WTC11 (cell line): ENCODE measurements around the gene MTMR6. TPM values are rescaled to one million over a fixed set of nuclear protein-coding genes. Genes with fewer than 3 reads are reported as not detected.

ENCODE experiments used
- ATAC-seq: fragments of 200-7000 bp; cut with Tn5 transposase; 2 replicates; pipeline ENCODE4 v1.10.0; 2021; ENCODE audit warnings: mild to moderate bottlenecking, moderate library complexity
- CTCF ChIA-PET: fragments of 300-600 bp; sonication (Branson Sonifier 250); formaldehyde crosslinking; loops from one replicate; lab custom pipeline; 2021; ENCODE audit warnings: antibody characterized with exemption; lab: Charles Lee
- POLR2A ChIA-PET: fragments of 350-600 bp; sonication (Branson Sonifier 250); formaldehyde crosslinking; loops from one replicate; lab custom pipeline; 2021; ENCODE audit warnings: antibody characterized with exemption; lab: Charles Lee
- DNase-seq: peaks from one replicate; pipeline ENCODE4 v3.0.0; 2021; ENCODE audit warnings: low spot score
- H3K27ac Mint-ChIP-seq: 2 replicates; pipeline ENCODE4 v1.8.0; 2021; ENCODE audit warnings: mixed read lengths
- H3K27me3 Mint-ChIP-seq: 2 replicates; pipeline ENCODE4 v1.8.0; 2021; ENCODE audit warnings: low read depth, mild to moderate bottlenecking, moderate library complexity, mixed read lengths
- H3K36me3 Mint-ChIP-seq: 2 replicates; pipeline ENCODE4 v1.8.0; 2021; ENCODE audit warnings: mixed read lengths
- H3K4me1 Mint-ChIP-seq: 2 replicates; pipeline ENCODE4 v1.8.0; 2022; ENCODE audit warnings: mixed read lengths
- H3K4me3 Mint-ChIP-seq: 2 replicates; pipeline ENCODE4 v1.8.0; 2021; ENCODE audit warnings: mild to moderate bottlenecking, moderate library complexity, mixed read lengths
- H3K9me3 Mint-ChIP-seq: 2 replicates; pipeline ENCODE4 v1.8.0; 2021; ENCODE audit warnings: mixed read lengths
- CBFB ChIP-seq: sonication (generic); formaldehyde crosslinking; IDR thresholded peaks from 2 replicates; pipeline ENCODE4 v1.8.1; 2022; ENCODE audit warnings: mild to moderate bottlenecking, low read depth, missing genetic modification reagents
- CREM ChIP-seq: sonication (generic); formaldehyde crosslinking; IDR thresholded peaks from 2 replicates; pipeline ENCODE4 v1.8.1; 2022; ENCODE audit warnings: mild to moderate bottlenecking, missing genetic modification reagents, moderate library complexity
- ELF4 ChIP-seq: sonication (generic); formaldehyde crosslinking; IDR thresholded peaks from 2 replicates; pipeline ENCODE4 v1.8.1; 2022; ENCODE audit warnings: low read depth, mild to moderate bottlenecking, moderate library complexity, missing genetic modification reagents
- FOXP1 ChIP-seq: sonication (generic); formaldehyde crosslinking; IDR thresholded peaks from 2 replicates; pipeline ENCODE4 v1.8.0; 2022; ENCODE audit warnings: missing genetic modification reagents, mild to moderate bottlenecking, moderate library complexity, borderline replicate concordance
- GRHL2 ChIP-seq: fragments of 250-450 bp; sonication (Bioruptor Pico); IDR thresholded peaks from 2 replicates; pipeline ENCODE4 v1.8.0; 2022; ENCODE audit warnings: mild to moderate bottlenecking, moderate library complexity; ENCODE audit not compliant: insufficient replicate concordance, severe bottlenecking
- HMGA2 ChIP-seq: fragments of 250-450 bp; sonication (Bioruptor Pico); IDR thresholded peaks from 2 replicates; pipeline ENCODE4 v1.4.0; 2021; ENCODE audit warnings: mild to moderate bottlenecking, moderate library complexity
- JUN ChIP-seq: sonication (generic); formaldehyde crosslinking; IDR thresholded peaks from 2 replicates; pipeline ENCODE4 v1.8.0; 2023; ENCODE audit warnings: mild to moderate bottlenecking, missing genetic modification reagents
- NFATC4 ChIP-seq: fragments of 250-450 bp; sonication (Bioruptor Pico); IDR thresholded peaks from 2 replicates; pipeline ENCODE4 v1.9.0; 2021; ENCODE audit warnings: mild to moderate bottlenecking
- OVOL2 ChIP-seq: fragments of 250-450 bp; sonication (Bioruptor Pico); IDR thresholded peaks from 2 replicates; pipeline ENCODE4 v1.9.0; 2021; ENCODE audit warnings: mild to moderate bottlenecking, borderline replicate concordance
- SP1 ChIP-seq: sonication (generic); formaldehyde crosslinking; conservative IDR thresholded peaks from 2 replicates; pipeline ENCODE4 v1.8.1; 2022; ENCODE audit warnings: missing genetic modification reagents
- ZNF219 ChIP-seq: sonication (generic); formaldehyde crosslinking; IDR thresholded peaks from 2 replicates; pipeline ENCODE4 v1.8.0; 2023; ENCODE audit warnings: missing genetic modification reagents, mild to moderate bottlenecking, borderline replicate concordance
- ZNF423 ChIP-seq: fragments of 250-450 bp; sonication (Bioruptor Pico); IDR thresholded peaks from 2 replicates; pipeline ENCODE4 v2.1.2; 2022; ENCODE audit warnings: mild to moderate bottlenecking, moderate library complexity
- ZNF671 ChIP-seq: fragments of 250-450 bp; sonication (Bioruptor Pico); IDR thresholded peaks from 2 replicates; pipeline ENCODE4 v1.8.0; 2021; ENCODE audit warnings: mild to moderate bottlenecking
- total RNA-seq: library from RNA; stranded (reverse); gene quantifications from 3 replicates; pipeline ENCODE4 v1.2.3, GENCODE V29; 2021
- TF ChIP-seq, protein P1 (sequence below): sonication (generic); formaldehyde crosslinking; IDR thresholded peaks from 2 replicates; pipeline ENCODE4 v1.8.0; 2023; ENCODE audit warnings: missing genetic modification reagents, mild to moderate bottlenecking, borderline replicate concordance
- TF ChIP-seq, protein P2 (sequence below): sonication (generic); formaldehyde crosslinking; IDR thresholded peaks from 2 replicates; pipeline ENCODE4 v1.8.1; 2022; ENCODE audit warnings: missing genetic modification reagents, borderline replicate concordance
- TF ChIP-seq, protein P3 (sequence below): fragments of 250-450 bp; sonication (Bioruptor Pico); IDR thresholded peaks from 2 replicates; pipeline ENCODE4 v1.9.0; 2021; ENCODE audit warnings: moderate library complexity, mild to moderate bottlenecking, inconsistent platforms, borderline replicate concordance
- TF ChIP-seq, protein P4 (sequence below): sonication (generic); formaldehyde crosslinking; conservative IDR thresholded peaks from 2 replicates; pipeline ENCODE4 v1.8.1; 2023; ENCODE audit warnings: mild to moderate bottlenecking, low read depth, missing genetic modification reagents, moderate library complexity

MTMR6 gene
- total RNA-seq, 1 experiment from 2014 or later = 8.6 TPM

DNA sequence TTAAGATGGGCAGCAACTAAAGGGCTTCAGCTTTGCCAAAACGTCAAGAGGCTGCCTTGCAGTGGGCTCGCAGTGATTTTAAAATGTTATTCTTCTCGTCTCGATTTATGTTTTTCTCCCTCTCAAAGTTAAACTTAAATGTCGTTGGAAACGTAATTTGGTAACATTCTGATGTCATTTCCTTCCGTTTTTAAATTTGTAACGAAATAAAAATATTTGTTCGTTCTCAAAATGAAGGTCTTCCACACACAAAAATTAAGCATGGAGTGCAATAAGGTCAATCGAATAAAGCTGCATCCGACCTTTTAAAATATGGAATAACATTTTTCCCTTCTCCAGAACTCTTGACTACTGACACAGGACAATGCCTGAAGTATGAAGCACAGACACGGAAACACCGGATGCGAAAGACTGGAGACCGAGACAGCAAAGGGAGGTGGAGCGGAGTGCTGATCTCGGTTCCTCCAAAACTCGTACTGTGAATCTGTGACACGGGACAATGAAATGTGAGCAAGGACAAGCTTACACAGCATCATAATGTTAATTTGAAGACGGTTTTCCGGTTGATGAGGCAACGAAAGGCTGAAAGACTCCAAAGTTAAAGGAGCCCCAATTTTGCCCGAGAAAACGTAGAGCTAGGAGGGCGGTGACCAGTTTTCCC is 850 bp downstream of the MTMR6 start (continued):
- TF ChIP-seq, protein P1, sequence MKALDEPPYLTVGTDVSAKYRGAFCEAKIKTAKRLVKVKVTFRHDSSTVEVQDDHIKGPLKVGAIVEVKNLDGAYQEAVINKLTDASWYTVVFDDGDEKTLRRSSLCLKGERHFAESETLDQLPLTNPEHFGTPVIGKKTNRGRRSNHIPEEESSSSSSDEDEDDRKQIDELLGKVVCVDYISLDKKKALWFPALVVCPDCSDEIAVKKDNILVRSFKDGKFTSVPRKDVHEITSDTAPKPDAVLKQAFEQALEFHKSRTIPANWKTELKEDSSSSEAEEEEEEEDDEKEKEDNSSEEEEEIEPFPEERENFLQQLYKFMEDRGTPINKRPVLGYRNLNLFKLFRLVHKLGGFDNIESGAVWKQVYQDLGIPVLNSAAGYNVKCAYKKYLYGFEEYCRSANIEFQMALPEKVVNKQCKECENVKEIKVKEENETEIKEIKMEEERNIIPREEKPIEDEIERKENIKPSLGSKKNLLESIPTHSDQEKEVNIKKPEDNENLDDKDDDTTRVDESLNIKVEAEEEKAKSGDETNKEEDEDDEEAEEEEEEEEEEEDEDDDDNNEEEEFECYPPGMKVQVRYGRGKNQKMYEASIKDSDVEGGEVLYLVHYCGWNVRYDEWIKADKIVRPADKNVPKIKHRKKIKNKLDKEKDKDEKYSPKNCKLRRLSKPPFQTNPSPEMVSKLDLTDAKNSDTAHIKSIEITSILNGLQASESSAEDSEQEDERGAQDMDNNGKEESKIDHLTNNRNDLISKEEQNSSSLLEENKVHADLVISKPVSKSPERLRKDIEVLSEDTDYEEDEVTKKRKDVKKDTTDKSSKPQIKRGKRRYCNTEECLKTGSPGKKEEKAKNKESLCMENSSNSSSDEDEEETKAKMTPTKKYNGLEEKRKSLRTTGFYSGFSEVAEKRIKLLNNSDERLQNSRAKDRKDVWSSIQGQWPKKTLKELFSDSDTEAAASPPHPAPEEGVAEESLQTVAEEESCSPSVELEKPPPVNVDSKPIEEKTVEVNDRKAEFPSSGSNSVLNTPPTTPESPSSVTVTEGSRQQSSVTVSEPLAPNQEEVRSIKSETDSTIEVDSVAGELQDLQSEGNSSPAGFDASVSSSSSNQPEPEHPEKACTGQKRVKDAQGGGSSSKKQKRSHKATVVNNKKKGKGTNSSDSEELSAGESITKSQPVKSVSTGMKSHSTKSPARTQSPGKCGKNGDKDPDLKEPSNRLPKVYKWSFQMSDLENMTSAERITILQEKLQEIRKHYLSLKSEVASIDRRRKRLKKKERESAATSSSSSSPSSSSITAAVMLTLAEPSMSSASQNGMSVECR = no peak
- TF ChIP-seq JUN (no peak), CBFB (CRISPR knock-in tag) (no peak)

DNA sequence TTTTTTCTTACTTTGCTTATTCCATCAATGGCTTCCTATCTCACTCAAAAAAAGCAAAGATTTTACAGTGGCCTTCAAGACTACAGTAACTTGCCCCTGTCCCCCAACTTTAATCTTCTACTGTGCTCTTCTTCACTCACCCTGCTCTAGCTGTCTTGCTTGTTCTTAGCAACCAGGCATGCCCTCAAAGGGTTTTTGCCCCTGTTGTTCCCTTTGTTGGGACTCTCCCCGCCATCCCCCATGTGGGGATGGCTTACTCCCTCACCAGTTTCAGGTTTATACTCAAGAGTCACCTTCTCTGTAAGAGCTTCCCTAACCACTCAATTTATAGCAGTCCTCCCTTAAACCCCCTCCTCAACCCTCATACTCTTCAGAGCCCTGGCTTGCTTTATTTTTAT is 5.4 kb downstream of the MTMR6 start:
- H3K4me3 Mint-ChIP-seq = no peak overlapping the region
- H3K9me3 Mint-ChIP-seq = no peaks in the 10 kb centered on the region
- ATAC-seq (no peak), DNase-seq (no peak)
- ChIA-PET CTCF (no interaction called here), POLR2A (no interaction called here)
- H3K36me3 Mint-ChIP-seq = no peaks in the 10 kb centered on the region
- H3K4me1 Mint-ChIP-seq = peaks cover 29% of the 10 kb centered on the region
- H3K27ac Mint-ChIP-seq = no peak overlapping the region
- no peaks in the 10 kb centered on the region for H3K27me3 Mint-ChIP-seq
- TF ChIP-seq, protein P2, sequence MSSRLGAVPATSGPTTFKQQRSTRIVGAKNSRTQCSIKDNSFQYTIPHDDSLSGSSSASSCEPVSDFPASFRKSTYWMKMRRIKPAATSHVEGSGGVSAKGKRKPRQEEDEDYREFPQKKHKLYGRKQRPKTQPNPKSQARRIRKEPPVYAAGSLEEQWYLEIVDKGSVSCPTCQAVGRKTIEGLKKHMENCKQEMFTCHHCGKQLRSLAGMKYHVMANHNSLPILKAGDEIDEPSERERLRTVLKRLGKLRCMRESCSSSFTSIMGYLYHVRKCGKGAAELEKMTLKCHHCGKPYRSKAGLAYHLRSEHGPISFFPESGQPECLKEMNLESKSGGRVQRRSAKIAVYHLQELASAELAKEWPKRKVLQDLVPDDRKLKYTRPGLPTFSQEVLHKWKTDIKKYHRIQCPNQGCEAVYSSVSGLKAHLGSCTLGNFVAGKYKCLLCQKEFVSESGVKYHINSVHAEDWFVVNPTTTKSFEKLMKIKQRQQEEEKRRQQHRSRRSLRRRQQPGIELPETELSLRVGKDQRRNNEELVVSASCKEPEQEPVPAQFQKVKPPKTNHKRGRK (CRISPR knock-in tag) = no peak
- TF ChIP-seq SP1 (CRISPR knock-in tag) (no peak), FOXP1 (CRISPR knock-in tag) (no peak), ELF4 (CRISPR knock-in tag) (no peak), ZNF219 (no peak), OVOL2 (CRISPR knock-in tag) (no peak), JUN (no peak), ZNF671 (CRISPR knock-in tag) (no peak), HMGA2 (no peak), GRHL2 (no peak), CREM (CRISPR knock-in tag) (no peak), NFATC4 (CRISPR knock-in tag) (no peak), ZNF423 (no peak)
- TF ChIP-seq, protein P3, sequence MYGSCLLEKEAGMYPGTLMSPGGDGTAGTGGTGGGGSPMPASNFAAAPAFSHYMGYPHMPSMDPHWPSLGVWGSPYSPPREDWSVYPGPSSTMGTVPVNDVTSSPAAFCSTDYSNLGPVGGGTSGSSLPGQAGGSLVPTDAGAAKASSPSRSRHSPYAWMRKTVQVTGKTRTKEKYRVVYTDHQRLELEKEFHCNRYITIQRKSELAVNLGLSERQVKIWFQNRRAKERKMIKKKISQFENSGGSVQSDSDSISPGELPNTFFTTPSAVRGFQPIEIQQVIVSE (CRISPR knock-in tag) = no peak
- TF ChIP-seq, protein P4, sequence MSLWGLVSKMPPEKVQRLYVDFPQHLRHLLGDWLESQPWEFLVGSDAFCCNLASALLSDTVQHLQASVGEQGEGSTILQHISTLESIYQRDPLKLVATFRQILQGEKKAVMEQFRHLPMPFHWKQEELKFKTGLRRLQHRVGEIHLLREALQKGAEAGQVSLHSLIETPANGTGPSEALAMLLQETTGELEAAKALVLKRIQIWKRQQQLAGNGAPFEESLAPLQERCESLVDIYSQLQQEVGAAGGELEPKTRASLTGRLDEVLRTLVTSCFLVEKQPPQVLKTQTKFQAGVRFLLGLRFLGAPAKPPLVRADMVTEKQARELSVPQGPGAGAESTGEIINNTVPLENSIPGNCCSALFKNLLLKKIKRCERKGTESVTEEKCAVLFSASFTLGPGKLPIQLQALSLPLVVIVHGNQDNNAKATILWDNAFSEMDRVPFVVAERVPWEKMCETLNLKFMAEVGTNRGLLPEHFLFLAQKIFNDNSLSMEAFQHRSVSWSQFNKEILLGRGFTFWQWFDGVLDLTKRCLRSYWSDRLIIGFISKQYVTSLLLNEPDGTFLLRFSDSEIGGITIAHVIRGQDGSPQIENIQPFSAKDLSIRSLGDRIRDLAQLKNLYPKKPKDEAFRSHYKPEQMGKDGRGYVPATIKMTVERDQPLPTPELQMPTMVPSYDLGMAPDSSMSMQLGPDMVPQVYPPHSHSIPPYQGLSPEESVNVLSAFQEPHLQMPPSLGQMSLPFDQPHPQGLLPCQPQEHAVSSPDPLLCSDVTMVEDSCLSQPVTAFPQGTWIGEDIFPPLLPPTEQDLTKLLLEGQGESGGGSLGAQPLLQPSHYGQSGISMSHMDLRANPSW (CRISPR knock-in tag) = no peak
- TF ChIP-seq, all 79 proteins: peak for 0
